ENCODE results near the gene GABRB3. TPM values are rescaled to one million over a fixed set of nuclear protein-coding genes. Genes with fewer than 3 reads are reported as not detected.

GABRB3 gene
- total RNA-seq, 1 experiment from 2014 or later, result 0.13 TPM

DNA sequence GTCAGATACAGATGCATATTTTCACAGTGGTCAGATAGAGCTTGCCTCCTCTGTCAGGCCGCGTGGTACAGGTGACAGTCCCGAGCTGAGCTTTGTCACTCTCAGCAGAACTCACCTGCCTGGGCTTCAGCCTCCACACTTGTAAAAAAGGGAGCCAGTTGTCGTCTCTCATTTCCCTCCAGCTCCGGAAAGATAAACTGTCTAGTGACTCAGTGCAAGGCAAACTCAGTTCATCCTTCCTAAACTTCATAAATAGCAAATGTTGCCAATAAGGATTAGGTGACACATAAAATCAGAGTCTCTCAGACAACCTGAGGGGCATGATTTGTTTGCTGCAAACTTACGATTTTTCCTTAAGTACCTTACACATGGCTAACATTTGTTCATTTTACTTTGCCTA, 116.8 kb downstream of the GABRB3 start:
- H3K4me3 ChIP-seq (ENCODE audit: low read depth in 2 of 2, low read length in 2 of 2), result no peak overlapping the region
- ChIA-PET CTCF (interaction anchor here (0.7 kb wide), 1 partner anchor 613 kb away, joined by 4 read pairs; no protein-coding TSS in a partner anchor), POLR2A (no interaction called here)
- H3K27ac ChIP-seq (ENCODE audit: low read length), result no peak overlapping the region
- intact Hi-C loops (cut with micrococcal nuclease; ENCODE audit: unreplicated experiment) (no loop called here), in situ Hi-C loops (cut with HindIII; ENCODE audit: low pct_unique_long_range_greater_than_20kb, low sequenced_read_pairs) (no loop called here)
- no peak for ATAC-seq
- H3K9me3 ChIP-seq (ENCODE audit: control insufficient read depth, insufficient read depth, low read depth, low read length), result 0 out of 2 replicates have a peak, but pooled peaks cover 3% of the 10 kb centered on the region
- BruUV-seq (replicated peaks), result no TSS peak
- H3K4me1 ChIP-seq (ENCODE audit: control insufficient read depth, insufficient read depth, low read length), result no peaks in the 10 kb centered on the region
- DNase-seq (ENCODE audit: low read depth, low spot score), result no peak
- no peaks in the 10 kb centered on the region for H3K36me3 ChIP-seq (ENCODE audit: control insufficient read depth, insufficient read depth, low read length)
- TF ChIP-seq, protein P1, sequence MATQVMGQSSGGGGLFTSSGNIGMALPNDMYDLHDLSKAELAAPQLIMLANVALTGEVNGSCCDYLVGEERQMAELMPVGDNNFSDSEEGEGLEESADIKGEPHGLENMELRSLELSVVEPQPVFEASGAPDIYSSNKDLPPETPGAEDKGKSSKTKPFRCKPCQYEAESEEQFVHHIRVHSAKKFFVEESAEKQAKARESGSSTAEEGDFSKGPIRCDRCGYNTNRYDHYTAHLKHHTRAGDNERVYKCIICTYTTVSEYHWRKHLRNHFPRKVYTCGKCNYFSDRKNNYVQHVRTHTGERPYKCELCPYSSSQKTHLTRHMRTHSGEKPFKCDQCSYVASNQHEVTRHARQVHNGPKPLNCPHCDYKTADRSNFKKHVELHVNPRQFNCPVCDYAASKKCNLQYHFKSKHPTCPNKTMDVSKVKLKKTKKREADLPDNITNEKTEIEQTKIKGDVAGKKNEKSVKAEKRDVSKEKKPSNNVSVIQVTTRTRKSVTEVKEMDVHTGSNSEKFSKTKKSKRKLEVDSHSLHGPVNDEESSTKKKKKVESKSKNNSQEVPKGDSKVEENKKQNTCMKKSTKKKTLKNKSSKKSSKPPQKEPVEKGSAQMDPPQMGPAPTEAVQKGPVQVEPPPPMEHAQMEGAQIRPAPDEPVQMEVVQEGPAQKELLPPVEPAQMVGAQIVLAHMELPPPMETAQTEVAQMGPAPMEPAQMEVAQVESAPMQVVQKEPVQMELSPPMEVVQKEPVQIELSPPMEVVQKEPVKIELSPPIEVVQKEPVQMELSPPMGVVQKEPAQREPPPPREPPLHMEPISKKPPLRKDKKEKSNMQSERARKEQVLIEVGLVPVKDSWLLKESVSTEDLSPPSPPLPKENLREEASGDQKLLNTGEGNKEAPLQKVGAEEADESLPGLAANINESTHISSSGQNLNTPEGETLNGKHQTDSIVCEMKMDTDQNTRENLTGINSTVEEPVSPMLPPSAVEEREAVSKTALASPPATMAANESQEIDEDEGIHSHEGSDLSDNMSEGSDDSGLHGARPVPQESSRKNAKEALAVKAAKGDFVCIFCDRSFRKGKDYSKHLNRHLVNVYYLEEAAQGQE (IDR thresholded peaks at IDR 0.05; ENCODE audit: insufficient read depth in 1 of 2, low read depth in 2 of 2, low read length in 1 of 2), result no peak
- TF ChIP-seq, protein P2, sequence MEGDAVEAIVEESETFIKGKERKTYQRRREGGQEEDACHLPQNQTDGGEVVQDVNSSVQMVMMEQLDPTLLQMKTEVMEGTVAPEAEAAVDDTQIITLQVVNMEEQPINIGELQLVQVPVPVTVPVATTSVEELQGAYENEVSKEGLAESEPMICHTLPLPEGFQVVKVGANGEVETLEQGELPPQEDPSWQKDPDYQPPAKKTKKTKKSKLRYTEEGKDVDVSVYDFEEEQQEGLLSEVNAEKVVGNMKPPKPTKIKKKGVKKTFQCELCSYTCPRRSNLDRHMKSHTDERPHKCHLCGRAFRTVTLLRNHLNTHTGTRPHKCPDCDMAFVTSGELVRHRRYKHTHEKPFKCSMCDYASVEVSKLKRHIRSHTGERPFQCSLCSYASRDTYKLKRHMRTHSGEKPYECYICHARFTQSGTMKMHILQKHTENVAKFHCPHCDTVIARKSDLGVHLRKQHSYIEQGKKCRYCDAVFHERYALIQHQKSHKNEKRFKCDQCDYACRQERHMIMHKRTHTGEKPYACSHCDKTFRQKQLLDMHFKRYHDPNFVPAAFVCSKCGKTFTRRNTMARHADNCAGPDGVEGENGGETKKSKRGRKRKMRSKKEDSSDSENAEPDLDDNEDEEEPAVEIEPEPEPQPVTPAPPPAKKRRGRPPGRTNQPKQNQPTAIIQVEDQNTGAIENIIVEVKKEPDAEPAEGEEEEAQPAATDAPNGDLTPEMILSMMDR (IDR thresholded peaks at IDR 0.05), result no peak
- TF ChIP-seq POLR2AphosphoS5 (IDR thresholded peaks at IDR 0.05; ENCODE audit: low read depth, low read length) (no peak), SIN3A (IDR thresholded peaks at IDR 0.05; ENCODE audit: borderline replicate concordance, insufficient read depth, low read depth, low read length) (no peak)
- no peaks in the 10 kb centered on the region for H3K27me3 ChIP-seq (ENCODE audit: control insufficient read depth, insufficient read depth, low read length)

DNA sequence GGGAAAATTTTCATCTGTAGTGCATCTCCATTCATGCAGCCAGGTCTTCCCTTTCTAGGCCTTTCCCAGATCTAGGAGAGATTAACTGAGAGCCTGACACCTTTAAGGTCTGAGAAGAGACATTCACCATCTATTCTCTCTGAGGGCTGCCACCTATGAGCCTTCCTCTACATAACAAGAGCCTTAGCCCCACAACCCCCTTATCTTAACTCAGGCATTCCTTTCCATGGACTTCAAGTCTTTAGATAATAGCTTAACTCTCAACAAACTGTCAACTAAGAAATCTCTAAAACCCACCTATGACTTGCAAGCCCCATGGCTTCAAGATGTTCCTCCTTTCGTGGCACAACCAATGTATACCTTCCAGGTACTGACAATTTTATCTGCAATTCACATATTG, 121.0 kb downstream of the GABRB3 start:
- ChIA-PET POLR2A (no interaction called here), CTCF (no interaction called here)
- Histone ChIP-seq H3K27me3 (ENCODE audit: control insufficient read depth, insufficient read depth, low read length) (no peaks in the 10 kb centered on the region), H3K27ac (ENCODE audit: low read length) (no peak overlapping the region), H3K4me1 (ENCODE audit: control insufficient read depth, insufficient read depth, low read length) (no peaks in the 10 kb centered on the region), H3K4me3 (ENCODE audit: low read depth in 2 of 2, low read length in 2 of 2) (no peak overlapping the region), H3K9me3 (ENCODE audit: control insufficient read depth, insufficient read depth, low read depth, low read length) (0 out of 2 replicates have a peak, but pooled peaks cover 3% of the 10 kb centered on the region), H3K36me3 (ENCODE audit: control insufficient read depth, insufficient read depth, low read length) (no peaks in the 10 kb centered on the region)
- DNase-seq (ENCODE audit: low read depth, low spot score) (no peak), ATAC-seq (no peak)
- no TSS peak for BruUV-seq (replicated peaks)
- in situ Hi-C loops (cut with HindIII; ENCODE audit: low pct_unique_long_range_greater_than_20kb, low sequenced_read_pairs), result no loop called here
- TF ChIP-seq, protein P1 (IDR thresholded peaks at IDR 0.05; ENCODE audit: insufficient read depth in 1 of 2, low read depth in 2 of 2, low read length in 1 of 2), result no peak
- TF ChIP-seq SIN3A (IDR thresholded peaks at IDR 0.05; ENCODE audit: borderline replicate concordance, insufficient read depth, low read depth, low read length) (no peak), TCF7L2 (IDR thresholded peaks at IDR 0.05; ENCODE audit: low read depth, low read length) (no peak), POLR2AphosphoS5 (IDR thresholded peaks at IDR 0.05; ENCODE audit: low read depth, low read length) (no peak)
- TF ChIP-seq, protein P2 (IDR thresholded peaks at IDR 0.05), result no peak
- intact Hi-C loops (cut with micrococcal nuclease; ENCODE audit: unreplicated experiment), result no loop called here

Data from Panc1 (cell line).